CD4-positive, CD25-positive, alpha-beta regulatory T cell (primary cell): ENCODE measurements around the gene BIRC5. TPM values are rescaled to one million over a fixed set of nuclear protein-coding genes. Genes with fewer than 3 reads are reported as not detected.
"Not testable (repeated sequence)": the region's sequence is repeated elsewhere in the genome, so short reads cannot be mapped to it uniquely, and the experiment has no call there.

Experiments used
- ATAC-seq, 2 donors: fragments of 150-1000 bp; cut with Tn5 transposase; one replicate each; pipeline ENCODE4 v1.10.0; 2021; ENCODE audit warnings: low read depth in 2 of 2, moderate number of reproducible peaks in 2 of 2, moderate library complexity in 1 of 2
- DNase-seq, 3 donors: peaks; one replicate each; pipeline versions ENCODE4 v3.0.0 to v3.0.0-alpha.2; 2012 to 2022; ENCODE audit warnings: mixed read lengths in 1 of 3
- H3K27ac ChIP-seq: one replicate; pipeline ENCODE4 v1.7.0; 2013; ENCODE audit warnings: mild to moderate bottlenecking, low read length; ENCODE audit not compliant: insufficient read depth, poor library complexity, severe bottlenecking
- H3K27me3 ChIP-seq: one replicate; pipeline ENCODE4 v1.7.0; 2013; ENCODE audit warnings: low read length; ENCODE audit not compliant: control insufficient read depth, insufficient read depth
- H3K36me3 ChIP-seq: one replicate; pipeline ENCODE4 v1.7.0; 2013; ENCODE audit warnings: mild to moderate bottlenecking, low read length, moderate library complexity; ENCODE audit not compliant: control insufficient read depth, insufficient read depth
- H3K4me1 ChIP-seq: 2 replicates; pipeline ENCODE4 v1.7.0; 2013; ENCODE audit warnings: mild to moderate bottlenecking, low read length; ENCODE audit not compliant: insufficient read depth, control insufficient read depth, poor library complexity, severe bottlenecking
- H3K4me3 ChIP-seq: one replicate; pipeline ENCODE4 v1.7.0; 2013; ENCODE audit warnings: low read depth, mild to moderate bottlenecking, low read length, moderate library complexity
- H3K9me3 ChIP-seq, 2 experiments: 1 replicate in 1 of 2; 2 replicates in 1 of 2; pipeline ENCODE4 v1.7.0; 2013; ENCODE audit warnings: low read length in 2 of 2, mild to moderate bottlenecking in 1 of 2, moderate library complexity in 1 of 2; ENCODE audit not compliant: control insufficient read depth in 2 of 2
- H3K27ac Mint-ChIP-seq, 3 donors: one replicate each; pipeline ENCODE4 v1.8.0; 2020 to 2022; ENCODE audit warnings: mild to moderate bottlenecking in 3 of 3, mixed read lengths in 3 of 3, moderate library complexity in 2 of 3
- H3K27me3 Mint-ChIP-seq: one replicate; pipeline ENCODE4 v1.8.0; 2022; ENCODE audit warnings: mild to moderate bottlenecking, mixed read lengths
- H3K36me3 Mint-ChIP-seq: one replicate; pipeline ENCODE4 v1.8.0; 2020; ENCODE audit warnings: mixed read lengths
- H3K4me1 Mint-ChIP-seq, 4 donors: one replicate each; pipeline ENCODE4 v1.8.0; 2020 to 2022; ENCODE audit warnings: mixed read lengths in 4 of 4, mild to moderate bottlenecking in 1 of 4
- H3K4me3 Mint-ChIP-seq, 4 donors: one replicate each; pipeline ENCODE4 v1.8.0; 2020 to 2022; ENCODE audit warnings: mild to moderate bottlenecking in 4 of 4, mixed read lengths in 4 of 4, moderate library complexity in 3 of 4
- H3K9me3 Mint-ChIP-seq, 7 donors: one replicate each; pipeline ENCODE4 v1.8.0; 2020 to 2022; ENCODE audit warnings: mixed read lengths in 7 of 7, mild to moderate bottlenecking in 3 of 7, moderate library complexity in 2 of 7
- polyA plus RNA-seq, 4 donors: library from polyadenylated mRNA; unstranded; fragments of 300-500 nt; fragmentation: Illumina TruSeq; gene quantifications; one replicate each; pipeline ENCODE4 v1.2.3, GENCODE V29; 2021
- total RNA-seq: library from RNA; stranded (reverse); gene quantifications from one replicate; pipeline ENCODE4 v1.2.3, GENCODE V29; 2022

BIRC5 gene
- total and polyA plus RNA-seq, 5 donors from 2014 or later = 2.7 to 11.5 (median 6.6) TPM

- Mint-ChIP-seq H3K36me3 (no peaks in the 10 kb centered on the region), H3K4me3 (peak overlapping the region; percentile 86 to 94 (median 92)), H3K27ac (peak overlapping the region; percentile 96 to 97 (median 97)), H3K27me3 (peaks cover 5% of the 10 kb centered on the region), H3K9me3 (peaks cover 0 to 3% (median 0%) of the 10 kb centered on the region in 7 donors), H3K4me1 (peaks cover 0 to 60% (median 26%) of the 10 kb centered on the region in 4 donors)
- DNase-seq = peak; percentile 76 to 89 (median 82)
- H3K4me3 ChIP-seq = peak overlapping the region; percentile 43
- peak; percentile 50 to 52 for ATAC-seq
- H3K9me3 ChIP-seq = no peaks in the 10 kb centered on the region
- H3K36me3 ChIP-seq = no peaks in the 10 kb centered on the region
- peaks cover 41% of the 10 kb centered on the region for H3K4me1 ChIP-seq
- H3K27me3 ChIP-seq = no peaks in the 10 kb centered on the region
- peak overlapping the region; percentile 77 for H3K27ac ChIP-seq
Measured at GRCh38 chr17:78250891-78251772, 37.1 kb downstream of the BIRC5 start.

DNA sequence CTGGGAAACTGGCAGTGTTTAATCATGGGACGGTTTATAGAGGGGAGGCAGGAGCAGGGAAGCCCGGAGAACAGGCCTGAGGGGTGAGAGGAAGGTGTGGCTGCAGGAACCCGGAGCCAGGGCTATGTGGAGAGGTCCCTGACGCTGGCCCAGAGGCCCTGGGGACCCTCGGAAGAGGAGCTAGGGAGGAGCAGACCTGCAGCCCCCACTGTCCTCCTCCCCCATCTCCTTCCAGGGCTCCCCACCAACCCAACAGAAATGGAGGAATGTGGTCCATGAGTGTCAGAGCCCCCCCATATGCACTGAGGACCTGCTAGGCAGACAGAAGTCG lies 37.7 kb downstream of the BIRC5 start:
- Histone ChIP-seq H3K27me3 (no peaks in the 10 kb centered on the region), H3K4me3 (peak overlapping the region; percentile 43), H3K36me3 (no peaks in the 10 kb centered on the region), H3K27ac (peak overlapping the region; percentile 77), H3K4me1 (peaks cover 41% of the 10 kb centered on the region), H3K9me3 (no peaks in the 10 kb centered on the region)
- no peak for ATAC-seq
- peak overlapping the region; percentile 86 to 94 (median 92) for H3K4me3 Mint-ChIP-seq
- DNase-seq = no peak
- peaks cover 5% of the 10 kb centered on the region for H3K27me3 Mint-ChIP-seq
- peak overlapping the region; percentile 96 to 97 (median 97) for H3K27ac Mint-ChIP-seq
- H3K36me3 Mint-ChIP-seq = no peaks in the 10 kb centered on the region
- peaks cover 0 to 3% (median 0%) of the 10 kb centered on the region in 7 donors for H3K9me3 Mint-ChIP-seq
- peaks cover 0 to 66% (median 28%) of the 10 kb centered on the region in 4 donors for H3K4me1 Mint-ChIP-seq

DNA sequence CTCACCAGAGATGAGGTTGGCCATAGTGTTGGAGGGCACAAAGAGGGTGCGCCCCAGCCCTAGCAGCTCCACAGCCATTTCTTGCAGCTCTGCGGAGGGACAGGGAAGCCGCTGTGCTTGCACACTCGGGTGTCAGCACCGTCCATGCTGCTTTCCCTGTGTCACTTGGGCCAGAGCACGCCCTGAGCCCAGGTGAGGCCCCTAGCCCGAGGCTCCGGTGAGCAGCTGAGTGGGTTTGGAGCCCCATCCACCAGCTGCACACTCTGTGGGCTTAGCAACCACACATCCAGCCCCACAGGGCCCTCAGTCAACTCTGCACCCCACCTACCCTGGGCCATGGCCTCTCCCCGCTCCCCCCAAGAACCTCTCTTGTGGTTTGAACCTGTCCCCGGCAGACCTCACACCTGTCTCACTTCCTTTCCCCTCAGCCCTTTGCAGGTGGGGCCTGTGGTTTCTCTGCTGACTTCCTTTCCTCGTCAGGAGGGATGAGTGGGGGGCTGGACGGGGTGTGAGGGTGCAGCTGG lies 38.1 kb downstream of the BIRC5 start:
- H3K4me3 ChIP-seq = peak overlapping the region; percentile 43
- H3K36me3 ChIP-seq = no peaks in the 10 kb centered on the region
- Mint-ChIP-seq H3K4me3 (peak overlapping the region; percentile 86 to 94 (median 92)), H3K9me3 (peaks cover 0 to 3% (median 0%) of the 10 kb centered on the region in 7 donors), H3K27me3 (peaks cover 5% of the 10 kb centered on the region), H3K4me1 (peaks cover 0 to 68% (median 29%) of the 10 kb centered on the region in 4 donors), H3K36me3 (no peaks in the 10 kb centered on the region), H3K27ac (peak overlapping the region; percentile 96 to 97 (median 97))
- H3K27ac ChIP-seq = peak overlapping the region; percentile 82
- no peaks in the 10 kb centered on the region for H3K9me3 ChIP-seq
- H3K4me1 ChIP-seq = peaks cover 45% of the 10 kb centered on the region
- peak; percentile 82 to 83 for ATAC-seq
- H3K27me3 ChIP-seq = no peaks in the 10 kb centered on the region
- DNase-seq = peak; percentile 76 to 94 (median 92)

GRCh38 chr17:78252701-78253635 lies 38.9 kb downstream of the BIRC5 start:
- Histone ChIP-seq H3K27ac (peak overlapping the region; percentile 82), H3K4me3 (peak overlapping the region; percentile 44), H3K36me3 (no peaks in the 10 kb centered on the region), H3K9me3 (no peaks in the 10 kb centered on the region), H3K27me3 (no peaks in the 10 kb centered on the region), H3K4me1 (peaks cover 53% of the 10 kb centered on the region)
- ATAC-seq = no peak
- DNase-seq = no peak
- peak overlapping the region; percentile 86 to 94 (median 92) for H3K4me3 Mint-ChIP-seq
- H3K27me3 Mint-ChIP-seq = peaks cover 5% of the 10 kb centered on the region
- peak overlapping the region; percentile 96 to 97 (median 97) for H3K27ac Mint-ChIP-seq
- peaks cover 0 to 1% (median 0%) of the 10 kb centered on the region in 7 donors for H3K9me3 Mint-ChIP-seq
- peaks cover 3 to 76% (median 31%) of the 10 kb centered on the region in 4 donors for H3K4me1 Mint-ChIP-seq
- no peaks in the 10 kb centered on the region for H3K36me3 Mint-ChIP-seq

GRCh38 chr17:78253636-78253945 lies 39.5 kb downstream of the BIRC5 start:
- not testable (repeated sequence) for H3K9me3 Mint-ChIP-seq, ATAC-seq, H3K9me3 ChIP-seq, H3K36me3 Mint-ChIP-seq, H3K36me3 ChIP-seq, H3K27me3 ChIP-seq, DNase-seq, H3K27me3 Mint-ChIP-seq
- Histone ChIP-seq H3K27ac (peak overlapping the region; percentile 82), H3K4me1 (peaks cover 59% of the 10 kb centered on the region), H3K4me3 (peak overlapping the region; percentile 69)
- Mint-ChIP-seq H3K4me1 (peaks cover 5 to 80% (median 33%) of the 10 kb centered on the region in 4 donors), H3K4me3 (peak overlapping the region; percentile 76 to 94 (median 84)), H3K27ac (peak overlapping the region; percentile 85 to 97 (median 96))

- peak overlapping the region; percentile 82 for H3K27ac ChIP-seq
- peak; percentile 42 to 44 for ATAC-seq
- H3K4me3 Mint-ChIP-seq = peak overlapping the region; percentile 76 to 94 (median 84)
Measured at GRCh38 chr17:78253946-78254672, 40.1 kb downstream of the BIRC5 start.

More at GRCh38 chr17:78253946-78254672, 40.1 kb downstream of the BIRC5 start:
- peak; percentile 71 to 91 (median 81) for DNase-seq
- H3K27me3 ChIP-seq = no peaks in the 10 kb centered on the region
- Mint-ChIP-seq H3K9me3 (peaks cover 0 to 1% (median 0%) of the 10 kb centered on the region in 7 donors), H3K36me3 (no peaks in the 10 kb centered on the region), H3K27ac (peak overlapping the region; percentile 91 to 97 (median 96)), H3K4me1 (peaks cover 5 to 79% (median 33%) of the 10 kb centered on the region in 4 donors), H3K27me3 (peaks cover 5% of the 10 kb centered on the region)
- H3K9me3 ChIP-seq = no peaks in the 10 kb centered on the region
- H3K4me3 ChIP-seq = peak overlapping the region; percentile 69
- peaks cover 65% of the 10 kb centered on the region for H3K4me1 ChIP-seq
- H3K36me3 ChIP-seq = no peaks in the 10 kb centered on the region
